ENCODE measurements around the gene MYH13. TPM values are rescaled to one million over a fixed set of nuclear protein-coding genes. Genes with fewer than 3 reads are reported as not detected.

Gene MYH13
- total RNA-seq, 1 experiment from 2014 or later: not detected

- no peaks in the 10 kb centered on the region for H3K27me3 Mint-ChIP-seq (ENCODE audit: low read depth)
- no peak for DNase-seq (ENCODE audit: low spot score)
- peaks cover 4% of the 10 kb centered on the region for H3K9me3 Mint-ChIP-seq
- no peak overlapping the region for H3K4me3 Mint-ChIP-seq
- no peak for TF ChIP-seq ZNF396 (CRISPR knock-in tag; IDR thresholded peaks at IDR 0.05; ENCODE audit: borderline replicate concordance)
- TF ChIP-seq, protein P1, sequence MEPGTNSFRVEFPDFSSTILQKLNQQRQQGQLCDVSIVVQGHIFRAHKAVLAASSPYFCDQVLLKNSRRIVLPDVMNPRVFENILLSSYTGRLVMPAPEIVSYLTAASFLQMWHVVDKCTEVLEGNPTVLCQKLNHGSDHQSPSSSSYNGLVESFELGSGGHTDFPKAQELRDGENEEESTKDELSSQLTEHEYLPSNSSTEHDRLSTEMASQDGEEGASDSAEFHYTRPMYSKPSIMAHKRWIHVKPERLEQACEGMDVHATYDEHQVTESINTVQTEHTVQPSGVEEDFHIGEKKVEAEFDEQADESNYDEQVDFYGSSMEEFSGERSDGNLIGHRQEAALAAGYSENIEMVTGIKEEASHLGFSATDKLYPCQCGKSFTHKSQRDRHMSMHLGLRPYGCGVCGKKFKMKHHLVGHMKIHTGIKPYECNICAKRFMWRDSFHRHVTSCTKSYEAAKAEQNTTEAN (CRISPR knock-in tag; IDR thresholded peaks at IDR 0.05): no peak
- ATAC-seq: no peak
- H3K27ac Mint-ChIP-seq: no peak overlapping the region
- ChIA-PET POLR2A (no interaction called here), CTCF (no interaction called here)
- peaks cover 8% of the 10 kb centered on the region for H3K4me1 Mint-ChIP-seq
- no peaks in the 10 kb centered on the region for H3K36me3 Mint-ChIP-seq
These were observed 13.1 kb upstream of the MYH13 start for GRCh38 chr17:10385871-10386270.

DNA sequence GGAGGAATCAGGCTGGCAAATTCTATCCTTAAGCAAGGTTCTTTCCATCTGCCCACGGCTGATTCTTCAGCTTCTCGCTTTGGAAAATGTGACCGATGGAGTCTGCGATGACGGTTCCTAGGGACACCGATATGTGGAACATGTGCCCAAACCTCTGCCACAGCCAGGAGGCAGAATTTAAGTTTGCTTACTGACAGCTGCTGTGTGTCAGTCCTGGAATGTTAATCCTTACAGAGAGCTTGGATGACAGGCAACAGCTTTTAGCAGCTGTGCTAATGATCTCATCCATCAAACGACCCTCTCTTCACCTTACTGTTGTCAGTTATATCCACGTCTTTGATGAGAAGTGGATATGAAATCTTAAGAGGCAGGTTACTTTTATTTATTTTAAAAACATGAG is 11.4 kb upstream of the MYH13 start:
- Mint-ChIP-seq H3K27me3 (ENCODE audit: low read depth) (no peaks in the 10 kb centered on the region), H3K36me3 (no peaks in the 10 kb centered on the region), H3K9me3 (peaks cover 4% of the 10 kb centered on the region), H3K4me1 (peaks cover 21% of the 10 kb centered on the region), H3K27ac (no peak overlapping the region), H3K4me3 (no peak overlapping the region)
- TF ChIP-seq CREB1 (CRISPR knock-in tag; IDR thresholded peaks at IDR 0.05) (no peak), ZNF281 (CRISPR knock-in tag; IDR thresholded peaks at IDR 0.05) (no peak), KAT7 (CRISPR knock-in tag; IDR thresholded peaks at IDR 0.05; ENCODE audit: borderline replicate concordance) (no peak), CREM (CRISPR knock-in tag; IDR thresholded peaks at IDR 0.05) (no peak), MLX (CRISPR knock-in tag; IDR thresholded peaks at IDR 0.05) (no peak), GABPB1 (CRISPR knock-in tag; IDR thresholded peaks at IDR 0.05) (no peak), CBFB (CRISPR knock-in tag; IDR thresholded peaks at IDR 0.05; ENCODE audit: low read depth) (no peak)
- TF ChIP-seq, protein P2, sequence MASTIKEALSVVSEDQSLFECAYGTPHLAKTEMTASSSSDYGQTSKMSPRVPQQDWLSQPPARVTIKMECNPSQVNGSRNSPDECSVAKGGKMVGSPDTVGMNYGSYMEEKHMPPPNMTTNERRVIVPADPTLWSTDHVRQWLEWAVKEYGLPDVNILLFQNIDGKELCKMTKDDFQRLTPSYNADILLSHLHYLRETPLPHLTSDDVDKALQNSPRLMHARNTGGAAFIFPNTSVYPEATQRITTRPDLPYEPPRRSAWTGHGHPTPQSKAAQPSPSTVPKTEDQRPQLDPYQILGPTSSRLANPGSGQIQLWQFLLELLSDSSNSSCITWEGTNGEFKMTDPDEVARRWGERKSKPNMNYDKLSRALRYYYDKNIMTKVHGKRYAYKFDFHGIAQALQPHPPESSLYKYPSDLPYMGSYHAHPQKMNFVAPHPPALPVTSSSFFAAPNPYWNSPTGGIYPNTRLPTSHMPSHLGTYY (CRISPR knock-in tag; IDR thresholded peaks at IDR 0.05): no peak
- TF ChIP-seq, protein P3, sequence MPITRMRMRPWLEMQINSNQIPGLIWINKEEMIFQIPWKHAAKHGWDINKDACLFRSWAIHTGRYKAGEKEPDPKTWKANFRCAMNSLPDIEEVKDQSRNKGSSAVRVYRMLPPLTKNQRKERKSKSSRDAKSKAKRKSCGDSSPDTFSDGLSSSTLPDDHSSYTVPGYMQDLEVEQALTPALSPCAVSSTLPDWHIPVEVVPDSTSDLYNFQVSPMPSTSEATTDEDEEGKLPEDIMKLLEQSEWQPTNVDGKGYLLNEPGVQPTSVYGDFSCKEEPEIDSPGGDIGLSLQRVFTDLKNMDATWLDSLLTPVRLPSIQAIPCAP (CRISPR knock-in tag; IDR thresholded peaks at IDR 0.05): no peak
- POLR2A ChIA-PET: no interaction called here
- ATAC-seq (no peak), DNase-seq (ENCODE audit: low spot score) (no peak)
- CTCF ChIA-PET: interaction anchor here (0.6 to 1.9 kb wide), 5 partner anchors 20 to 245 kb away, joined by 3 to 11 read pairs (median 5); no protein-coding TSS in a partner anchor

DNA sequence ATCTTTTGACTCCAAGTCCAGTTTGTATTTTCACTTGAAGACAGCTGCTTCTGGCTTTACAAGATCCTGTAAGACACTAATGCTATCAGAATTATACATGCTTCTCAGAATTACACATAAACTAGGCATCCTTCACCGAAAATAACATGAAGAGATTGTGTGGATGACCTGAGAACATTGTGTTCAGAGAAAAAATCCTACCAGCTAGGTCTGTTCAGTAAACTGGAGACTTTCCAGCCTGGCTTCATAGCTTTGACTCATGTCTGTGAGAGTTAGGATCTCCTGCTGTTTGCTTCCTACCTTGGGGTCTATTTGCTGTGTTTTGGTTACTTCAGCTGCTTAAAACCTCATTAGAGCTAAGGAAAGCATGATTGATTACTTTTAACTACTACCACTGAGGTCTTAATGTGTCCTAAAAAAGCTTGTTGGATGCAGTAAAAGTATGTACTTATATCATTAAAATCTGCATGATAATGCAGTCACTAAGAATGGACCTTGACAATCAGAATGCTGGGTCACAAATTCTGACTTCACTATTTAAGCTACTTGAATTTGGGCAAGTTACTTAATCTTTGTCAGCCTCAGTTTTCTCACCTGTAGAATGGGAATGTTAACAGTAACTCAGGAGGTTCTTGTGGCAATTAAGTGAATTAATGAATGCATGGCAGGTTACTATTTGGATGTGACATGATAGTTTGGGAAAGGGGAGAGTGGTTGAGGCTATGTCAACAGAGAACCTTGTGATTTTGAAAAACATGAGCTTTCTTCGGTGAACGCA is 8.0 kb upstream of the MYH13 start:
- TF ChIP-seq, protein P4, sequence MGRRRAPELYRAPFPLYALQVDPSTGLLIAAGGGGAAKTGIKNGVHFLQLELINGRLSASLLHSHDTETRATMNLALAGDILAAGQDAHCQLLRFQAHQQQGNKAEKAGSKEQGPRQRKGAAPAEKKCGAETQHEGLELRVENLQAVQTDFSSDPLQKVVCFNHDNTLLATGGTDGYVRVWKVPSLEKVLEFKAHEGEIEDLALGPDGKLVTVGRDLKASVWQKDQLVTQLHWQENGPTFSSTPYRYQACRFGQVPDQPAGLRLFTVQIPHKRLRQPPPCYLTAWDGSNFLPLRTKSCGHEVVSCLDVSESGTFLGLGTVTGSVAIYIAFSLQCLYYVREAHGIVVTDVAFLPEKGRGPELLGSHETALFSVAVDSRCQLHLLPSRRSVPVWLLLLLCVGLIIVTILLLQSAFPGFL (CRISPR knock-in tag; IDR thresholded peaks at IDR 0.05; ENCODE audit: borderline replicate concordance): no peak
- TF ChIP-seq CREB1 (CRISPR knock-in tag; IDR thresholded peaks at IDR 0.05): no peak
- TF ChIP-seq, protein P5, sequence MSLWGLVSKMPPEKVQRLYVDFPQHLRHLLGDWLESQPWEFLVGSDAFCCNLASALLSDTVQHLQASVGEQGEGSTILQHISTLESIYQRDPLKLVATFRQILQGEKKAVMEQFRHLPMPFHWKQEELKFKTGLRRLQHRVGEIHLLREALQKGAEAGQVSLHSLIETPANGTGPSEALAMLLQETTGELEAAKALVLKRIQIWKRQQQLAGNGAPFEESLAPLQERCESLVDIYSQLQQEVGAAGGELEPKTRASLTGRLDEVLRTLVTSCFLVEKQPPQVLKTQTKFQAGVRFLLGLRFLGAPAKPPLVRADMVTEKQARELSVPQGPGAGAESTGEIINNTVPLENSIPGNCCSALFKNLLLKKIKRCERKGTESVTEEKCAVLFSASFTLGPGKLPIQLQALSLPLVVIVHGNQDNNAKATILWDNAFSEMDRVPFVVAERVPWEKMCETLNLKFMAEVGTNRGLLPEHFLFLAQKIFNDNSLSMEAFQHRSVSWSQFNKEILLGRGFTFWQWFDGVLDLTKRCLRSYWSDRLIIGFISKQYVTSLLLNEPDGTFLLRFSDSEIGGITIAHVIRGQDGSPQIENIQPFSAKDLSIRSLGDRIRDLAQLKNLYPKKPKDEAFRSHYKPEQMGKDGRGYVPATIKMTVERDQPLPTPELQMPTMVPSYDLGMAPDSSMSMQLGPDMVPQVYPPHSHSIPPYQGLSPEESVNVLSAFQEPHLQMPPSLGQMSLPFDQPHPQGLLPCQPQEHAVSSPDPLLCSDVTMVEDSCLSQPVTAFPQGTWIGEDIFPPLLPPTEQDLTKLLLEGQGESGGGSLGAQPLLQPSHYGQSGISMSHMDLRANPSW (CRISPR knock-in tag; conservative IDR thresholded peaks at IDR 0.05; ENCODE audit: low read depth): no peak
- Mint-ChIP-seq H3K9me3 (no peaks in the 10 kb centered on the region), H3K36me3 (no peaks in the 10 kb centered on the region), H3K4me3 (no peak overlapping the region), H3K27ac (no peak overlapping the region), H3K27me3 (ENCODE audit: low read depth) (no peaks in the 10 kb centered on the region), H3K4me1 (peaks cover 21% of the 10 kb centered on the region)
- DNase-seq (ENCODE audit: low spot score): no peak
- no peak for ATAC-seq
- ChIA-PET POLR2A (no interaction called here), CTCF (interaction anchor here (0.7 to 1.7 kb wide), 8 partner anchors 18 to 237 kb away, joined by 3 to 12 read pairs (median 4); no protein-coding TSS in a partner anchor)
